Effector memory CD8-positive, alpha-beta T cell (primary cell): Measurements from ENCODE around the gene FKBP1B.
"Not testable (repeated sequence)": the region's sequence is repeated elsewhere in the genome, so short reads cannot be mapped to it uniquely, and the experiment has no call there.

Experiments
- ATAC-seq: fragments of 150-1000 bp; cut with Tn5 transposase; replicated peaks from 2 replicates; pipeline ENCODE4 v1.10.0; 2021; ENCODE audit warnings: mild to moderate bottlenecking, moderate library complexity
- DNase-seq, 3 experiments: peaks; one replicate each; pipeline ENCODE4 v3.0.0; 2021
- H3K27ac Mint-ChIP-seq, 2 donors: one replicate each; pipeline ENCODE4 v1.8.0; 2022; ENCODE audit warnings: mild to moderate bottlenecking in 2 of 2, mixed read lengths in 2 of 2, moderate library complexity in 2 of 2
- H3K27me3 Mint-ChIP-seq, 2 donors: one replicate each; pipeline ENCODE4 v1.8.0; 2022; ENCODE audit warnings: mixed read lengths in 2 of 2
- H3K36me3 Mint-ChIP-seq: one replicate; pipeline ENCODE4 v1.8.0; 2022; ENCODE audit warnings: mild to moderate bottlenecking, moderate library complexity, mixed read lengths; ENCODE audit not compliant: insufficient read depth
- H3K4me1 Mint-ChIP-seq, 2 donors: one replicate each; pipeline ENCODE4 v1.8.0; 2022; ENCODE audit warnings: low read depth in 2 of 2, mixed read lengths in 2 of 2
- H3K4me3 Mint-ChIP-seq, 2 donors: one replicate each; pipeline ENCODE4 v1.8.0; 2022; ENCODE audit warnings: mild to moderate bottlenecking in 2 of 2, mixed read lengths in 2 of 2, moderate library complexity in 2 of 2
- H3K9me3 Mint-ChIP-seq, 2 donors: one replicate each; pipeline ENCODE4 v1.8.0; 2022; ENCODE audit warnings: mixed read lengths in 2 of 2

The FKBP1B gene

DNA sequence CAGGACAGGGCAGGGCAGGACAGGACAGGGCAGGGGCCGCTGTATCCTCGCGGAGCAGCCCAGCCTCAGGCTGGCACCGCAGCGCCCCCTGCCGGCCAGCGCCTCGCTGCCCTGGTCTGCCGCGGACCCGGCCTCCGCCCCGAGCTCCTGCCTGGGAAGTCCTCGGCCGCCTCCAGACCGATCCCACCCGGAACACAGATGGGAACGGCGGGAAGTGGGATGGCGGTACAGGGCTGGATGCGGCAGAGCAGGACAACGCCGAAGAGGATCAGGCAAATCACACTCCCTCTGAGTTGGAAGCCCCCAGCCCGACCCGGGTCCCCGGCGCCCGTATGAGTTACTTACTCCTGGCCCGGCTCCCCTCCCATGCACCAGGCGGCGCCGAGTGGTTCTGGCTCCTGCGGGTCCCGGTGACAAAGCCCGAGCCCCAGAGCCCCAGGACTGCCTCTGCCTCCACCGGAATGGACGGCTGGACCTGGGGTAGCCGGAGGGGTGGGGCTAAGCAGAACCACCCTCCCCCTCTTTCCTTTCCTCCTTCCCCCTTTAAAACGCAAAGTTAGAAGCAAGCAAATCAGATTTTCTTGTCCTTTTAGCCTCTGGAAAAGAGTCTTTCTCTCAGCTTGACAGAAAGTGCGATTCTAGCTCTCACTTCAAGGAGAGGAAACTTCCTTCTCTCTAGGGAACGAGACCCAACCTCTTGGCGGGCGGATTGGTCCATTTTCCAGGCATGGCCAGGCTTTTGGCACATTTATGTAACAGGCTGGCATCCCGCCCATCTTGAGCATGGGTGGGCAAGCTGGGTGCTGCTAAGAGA, 35.1 kb downstream of the FKBP1B start, which contains the start of gene TP53I3:
Gene TP53I3, minus strand, starts transcription at position 449 of the 814 bp plus-strand sequence. CDS start 508 bp downstream, outside the sequence.
- Mint-ChIP-seq H3K27ac (peak within 1 kb of the TSS in 1 of 2 donors; percentile 53), H3K36me3 (peaks cover 29% of the 10 kb centered on the region), H3K27me3 (no peaks in the 10 kb centered on the region), H3K4me1 (peaks cover 8 to 9% of the 10 kb centered on the region in 2 donors), H3K4me3 (peak within 1 kb of the TSS; percentile 77 to 85), H3K9me3 (no peaks in the 10 kb centered on the region)
- DNase-seq (peak; percentile 79 to 84 (median 83)), ATAC-seq (peak; percentile 95)

- no peak for DNase-seq
- Mint-ChIP-seq H3K36me3 (peaks cover 29% of the 10 kb centered on the region), H3K27ac (peak overlapping the region in 1 of 2 donors; percentile 53)
These were observed 35.6 kb downstream of the FKBP1B start for GRCh38 chr2:24085200-24085489.

GRCh38 chr2:24086241-24086640, 36.7 kb downstream of the FKBP1B start:
- H3K4me3 Mint-ChIP-seq: no peak overlapping the region
- no peak for ATAC-seq
- DNase-seq: no peak
- no peaks in the 10 kb centered on the region for H3K27me3 Mint-ChIP-seq
- no peak overlapping the region for H3K27ac Mint-ChIP-seq
- no peaks in the 10 kb centered on the region for H3K9me3 Mint-ChIP-seq
- H3K36me3 Mint-ChIP-seq: peaks cover 29% of the 10 kb centered on the region
- peaks cover 8 to 9% of the 10 kb centered on the region in 2 donors for H3K4me1 Mint-ChIP-seq

More at GRCh38 chr2:24085200-24085489, 35.6 kb downstream of the FKBP1B start:
- Mint-ChIP-seq H3K4me3 (peak overlapping the region; percentile 40 to 85), H3K4me1 (peaks cover 8 to 9% of the 10 kb centered on the region in 2 donors), H3K27me3 (no peaks in the 10 kb centered on the region), H3K9me3 (no peaks in the 10 kb centered on the region)
- no peak for ATAC-seq

- no peaks in the 10 kb centered on the region for H3K9me3 Mint-ChIP-seq
- no peak overlapping the region for H3K4me3 Mint-ChIP-seq
- DNase-seq (no peak), ATAC-seq (no peak)
- peaks cover 22% of the 10 kb centered on the region for H3K36me3 Mint-ChIP-seq
- peaks cover 8 to 9% of the 10 kb centered on the region in 2 donors for H3K4me1 Mint-ChIP-seq
- H3K27me3 Mint-ChIP-seq: no peaks in the 10 kb centered on the region
- H3K27ac Mint-ChIP-seq: no peak overlapping the region
These were observed 37.5 kb downstream of the FKBP1B start for GRCh38 chr2:24087032-24087431.

- peaks cover 16% of the 10 kb centered on the region for H3K36me3 Mint-ChIP-seq
- H3K4me1 Mint-ChIP-seq: peaks cover 6 to 8% of the 10 kb centered on the region in 2 donors
- DNase-seq (no peak), ATAC-seq (no peak)
- no peaks in the 10 kb centered on the region for H3K27me3 Mint-ChIP-seq
- H3K27ac Mint-ChIP-seq: no peak overlapping the region
- no peak overlapping the region for H3K4me3 Mint-ChIP-seq
- peaks cover 0 to 2% of the 10 kb centered on the region in 2 donors for H3K9me3 Mint-ChIP-seq
These were observed 39.3 kb downstream of the FKBP1B start for GRCh38 chr2:24088821-24089359.

DNA sequence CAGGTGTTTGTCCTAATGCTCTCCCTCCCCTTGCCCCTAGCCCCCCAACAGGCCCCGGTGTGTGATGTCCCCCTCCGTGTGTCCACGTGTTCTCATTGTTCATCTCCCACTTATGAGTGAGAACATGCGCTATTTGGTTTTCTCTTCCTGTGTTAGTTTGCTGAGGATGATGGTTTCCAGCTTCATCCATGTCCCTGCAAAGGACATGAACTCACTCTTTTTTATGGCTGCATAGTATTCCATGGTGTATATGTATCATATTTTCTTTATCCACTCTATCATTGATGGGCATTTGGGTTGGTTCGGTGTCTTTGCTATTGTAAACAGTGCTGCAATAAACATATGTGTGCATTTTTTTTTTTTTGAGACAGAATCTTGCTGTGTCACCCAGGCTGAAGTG, 43.7 kb downstream of the FKBP1B start:
- ATAC-seq, H3K27ac Mint-ChIP-seq, H3K36me3 Mint-ChIP-seq, H3K27me3 Mint-ChIP-seq, H3K4me3 Mint-ChIP-seq, H3K4me1 Mint-ChIP-seq, H3K9me3 Mint-ChIP-seq, DNase-seq: not testable (repeated sequence)

- H3K4me1 Mint-ChIP-seq, DNase-seq, H3K27me3 Mint-ChIP-seq, H3K27ac Mint-ChIP-seq, H3K4me3 Mint-ChIP-seq, H3K36me3 Mint-ChIP-seq, ATAC-seq, H3K9me3 Mint-ChIP-seq: not testable (repeated sequence)
These were observed 45.7 kb downstream of the FKBP1B start for GRCh38 chr2:24095171-24095677.

DNA sequence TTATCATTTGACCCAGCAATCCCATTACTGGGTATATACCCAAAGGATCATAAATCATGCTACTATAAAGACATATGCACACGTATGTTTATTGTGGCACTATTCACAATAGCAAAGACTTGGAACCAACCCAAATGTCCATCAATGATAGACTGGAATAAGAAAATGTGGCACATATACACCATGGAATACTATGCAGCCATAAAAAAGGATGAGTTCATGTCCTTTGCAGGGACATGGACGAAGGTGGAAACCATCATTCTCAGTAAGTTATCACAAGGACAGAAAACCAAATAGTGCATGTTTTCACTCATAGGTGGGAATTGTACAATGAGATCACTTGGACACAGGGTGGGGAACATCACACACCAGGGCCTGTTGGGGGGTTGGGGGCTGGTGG, 51.2 kb downstream of the FKBP1B start:
- H3K4me3 Mint-ChIP-seq, DNase-seq, H3K27ac Mint-ChIP-seq, H3K27me3 Mint-ChIP-seq, ATAC-seq, H3K9me3 Mint-ChIP-seq, H3K36me3 Mint-ChIP-seq, H3K4me1 Mint-ChIP-seq: not testable (repeated sequence)

GRCh38 chr2:24101992-24102391, 52.5 kb downstream of the FKBP1B start:
- Mint-ChIP-seq H3K27me3 (no peaks in the 10 kb centered on the region), H3K4me3 (no peak overlapping the region), H3K9me3 (peaks cover 0 to 11% of the 10 kb centered on the region in 2 donors), H3K4me1 (no peaks in the 10 kb centered on the region), H3K27ac (no peak overlapping the region), H3K36me3 (peaks cover 5% of the 10 kb centered on the region)
- no peak for ATAC-seq
- no peak for DNase-seq

DNA sequence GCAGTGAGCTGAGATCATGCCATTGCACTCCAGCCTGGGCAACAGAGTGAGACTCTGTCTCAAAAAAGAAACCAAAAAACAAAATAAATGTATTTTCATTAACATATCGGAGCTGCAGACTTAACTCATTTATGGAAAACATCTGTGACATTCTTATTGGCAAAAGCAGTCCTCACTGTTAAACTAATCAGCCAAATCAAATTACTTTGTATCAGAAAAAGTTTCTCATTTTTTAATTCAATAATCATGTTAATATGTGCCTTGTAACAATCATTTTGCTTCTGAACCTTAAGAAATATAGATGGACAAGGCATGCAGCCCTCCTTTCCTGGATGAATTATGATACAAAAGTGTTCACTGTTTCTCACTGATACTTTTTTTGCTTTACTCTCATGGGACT, 53.1 kb downstream of the FKBP1B start:
- H3K4me3 Mint-ChIP-seq: no peak overlapping the region
- DNase-seq: no peak
- H3K36me3 Mint-ChIP-seq: no peaks in the 10 kb centered on the region
- ATAC-seq: no peak
- H3K9me3 Mint-ChIP-seq: peaks cover 0 to 13% of the 10 kb centered on the region in 2 donors
- no peaks in the 10 kb centered on the region for H3K4me1 Mint-ChIP-seq
- H3K27me3 Mint-ChIP-seq: no peaks in the 10 kb centered on the region
- no peak overlapping the region for H3K27ac Mint-ChIP-seq

DNA sequence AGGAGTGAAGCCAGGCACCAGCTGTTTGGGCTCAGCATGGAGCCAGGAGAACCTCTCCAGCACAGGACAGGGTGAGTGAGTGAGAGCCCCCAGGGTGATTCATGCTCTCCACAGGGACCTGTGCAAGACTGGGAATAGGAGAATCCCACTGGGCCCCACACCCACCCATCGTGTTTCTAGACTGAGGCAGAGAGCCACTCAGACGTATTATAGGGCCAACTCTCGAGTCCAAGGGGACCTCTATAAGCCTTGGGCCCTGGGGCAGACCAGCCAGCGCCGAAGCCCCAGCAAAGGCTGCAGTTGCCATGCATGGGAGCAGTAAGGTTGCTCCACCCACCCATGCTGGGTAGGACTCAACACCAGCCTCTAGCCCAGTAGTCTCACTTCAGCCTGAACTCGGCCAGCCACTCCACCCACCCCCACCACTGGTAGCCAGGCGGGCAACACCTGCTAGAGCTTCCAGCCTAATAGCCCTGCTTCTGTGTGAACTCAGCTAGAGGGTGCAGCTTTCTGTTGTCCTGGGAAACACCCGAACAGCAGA, 54.6 kb downstream of the FKBP1B start:
- DNase-seq (no peak), ATAC-seq (no peak)
- Mint-ChIP-seq H3K36me3 (no peaks in the 10 kb centered on the region), H3K4me1 (no peaks in the 10 kb centered on the region), H3K9me3 (peaks cover 4 to 11% of the 10 kb centered on the region in 2 donors), H3K27ac (no peak overlapping the region), H3K4me3 (no peak overlapping the region), H3K27me3 (no peaks in the 10 kb centered on the region)

- Mint-ChIP-seq H3K4me3 (no peak overlapping the region), H3K9me3 (peaks cover 4 to 11% of the 10 kb centered on the region in 2 donors), H3K36me3 (no peaks in the 10 kb centered on the region), H3K4me1 (no peaks in the 10 kb centered on the region), H3K27me3 (no peaks in the 10 kb centered on the region), H3K27ac (no peak overlapping the region)
- DNase-seq (no peak), ATAC-seq (no peak)
These were observed 55.4 kb downstream of the FKBP1B start for GRCh38 chr2:24104906-24105305.

GRCh38 chr2:24105816-24106215, 56.3 kb downstream of the FKBP1B start:
- Mint-ChIP-seq H3K27ac (no peak overlapping the region), H3K4me3 (no peak overlapping the region), H3K27me3 (no peaks in the 10 kb centered on the region), H3K36me3 (no peaks in the 10 kb centered on the region), H3K9me3 (peaks cover 4 to 11% of the 10 kb centered on the region in 2 donors), H3K4me1 (no peaks in the 10 kb centered on the region)
- DNase-seq (no peak), ATAC-seq (no peak)

DNA sequence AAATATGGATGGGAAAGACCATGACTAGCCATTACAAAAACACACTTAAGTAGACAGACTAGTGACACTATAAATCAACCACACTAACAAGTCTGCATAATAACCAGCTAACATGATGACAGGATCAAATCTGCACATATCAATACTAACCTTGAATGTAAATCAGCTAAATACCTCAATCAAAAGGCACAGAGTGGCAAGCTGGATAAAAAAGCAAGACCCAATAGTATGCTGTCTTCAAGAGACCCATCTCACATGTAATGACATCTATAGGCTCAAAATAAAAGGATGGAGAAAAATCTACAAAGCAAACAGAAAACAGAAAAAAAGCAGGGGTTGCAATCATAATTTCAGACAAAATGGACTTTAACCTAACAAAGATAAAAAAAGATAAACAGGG, 57.2 kb downstream of the FKBP1B start:
- H3K27ac Mint-ChIP-seq: no peak overlapping the region
- no peaks in the 10 kb centered on the region for H3K4me1 Mint-ChIP-seq
- no peaks in the 10 kb centered on the region for H3K36me3 Mint-ChIP-seq
- H3K9me3 Mint-ChIP-seq: peaks cover 4 to 11% of the 10 kb centered on the region in 2 donors
- ATAC-seq (no peak), DNase-seq (no peak)
- no peaks in the 10 kb centered on the region for H3K27me3 Mint-ChIP-seq
- H3K4me3 Mint-ChIP-seq: no peak overlapping the region
